22Rv1 (cell line): Measurements from ENCODE around the gene GUCY2D.

Experiments
- ZFX ChIP-seq: fragments of 450-650 bp; IDR thresholded peaks from 2 replicates; pipeline ENCODE4 v1.6.1; 2017; ENCODE audit warnings: antibody characterized with exemption, borderline replicate concordance
- TF ChIP-seq, protein P1 (sequence below): fragments of 450-650 bp; IDR thresholded peaks from 2 replicates; pipeline ENCODE4 v1.5.1; 2017; ENCODE audit warnings: mild to moderate bottlenecking

DNA sequence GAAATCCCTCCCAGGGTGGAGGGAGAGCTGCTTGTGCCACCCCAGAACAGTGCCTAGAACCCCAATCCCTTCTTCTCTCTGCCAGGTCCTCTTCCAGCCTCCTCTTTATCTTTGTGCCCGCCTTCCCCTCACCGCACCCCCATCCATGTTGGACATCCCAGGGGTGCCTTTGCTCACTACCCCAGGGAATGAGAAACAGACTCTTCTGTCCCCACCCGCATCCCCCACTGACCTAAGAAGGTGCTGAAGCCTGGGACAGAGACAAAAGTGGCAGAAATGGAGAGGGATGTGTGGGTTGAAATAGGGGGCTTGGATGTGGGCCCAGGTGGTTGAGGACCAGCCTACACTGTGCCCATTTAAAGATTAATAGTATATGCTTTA, 53.4 kb downstream of the GUCY2D start:
- TF ChIP-seq, protein P1, sequence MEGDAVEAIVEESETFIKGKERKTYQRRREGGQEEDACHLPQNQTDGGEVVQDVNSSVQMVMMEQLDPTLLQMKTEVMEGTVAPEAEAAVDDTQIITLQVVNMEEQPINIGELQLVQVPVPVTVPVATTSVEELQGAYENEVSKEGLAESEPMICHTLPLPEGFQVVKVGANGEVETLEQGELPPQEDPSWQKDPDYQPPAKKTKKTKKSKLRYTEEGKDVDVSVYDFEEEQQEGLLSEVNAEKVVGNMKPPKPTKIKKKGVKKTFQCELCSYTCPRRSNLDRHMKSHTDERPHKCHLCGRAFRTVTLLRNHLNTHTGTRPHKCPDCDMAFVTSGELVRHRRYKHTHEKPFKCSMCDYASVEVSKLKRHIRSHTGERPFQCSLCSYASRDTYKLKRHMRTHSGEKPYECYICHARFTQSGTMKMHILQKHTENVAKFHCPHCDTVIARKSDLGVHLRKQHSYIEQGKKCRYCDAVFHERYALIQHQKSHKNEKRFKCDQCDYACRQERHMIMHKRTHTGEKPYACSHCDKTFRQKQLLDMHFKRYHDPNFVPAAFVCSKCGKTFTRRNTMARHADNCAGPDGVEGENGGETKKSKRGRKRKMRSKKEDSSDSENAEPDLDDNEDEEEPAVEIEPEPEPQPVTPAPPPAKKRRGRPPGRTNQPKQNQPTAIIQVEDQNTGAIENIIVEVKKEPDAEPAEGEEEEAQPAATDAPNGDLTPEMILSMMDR: no peak
- TF ChIP-seq ZFX: no peak
